ENCODE data around the gene PAX8.
A peak's percentile ranks its signal among the peaks of the same experiment; 100 is the strongest.

PAX8 gene

GRCh38 chr2:113219889-113220641 is 58.7 kb downstream of the PAX8 start:
- no peak for DNase-seq

- no peak for DNase-seq
These were observed 59.2 kb downstream of the PAX8 start for GRCh38 chr2:113219525-113219888.

- DNase-seq, result no peak
These were observed 59.7 kb downstream of the PAX8 start for GRCh38 chr2:113219092-113219441.

- no peak for DNase-seq
These were observed 60.2 kb downstream of the PAX8 start for GRCh38 chr2:113218283-113219091.

- DNase-seq, result peak in 1 of 2 donors; percentile 53
These were observed 61.1 kb downstream of the PAX8 start for GRCh38 chr2:113217455-113218282.

- no peak for DNase-seq
These were observed 61.7 kb downstream of the PAX8 start for GRCh38 chr2:113216891-113217454.

- no peak for DNase-seq
These were observed 62.4 kb downstream of the PAX8 start for GRCh38 chr2:113216321-113216720.

GRCh38 chr2:113215056-113215455 is 63.7 kb downstream of the PAX8 start:
- DNase-seq, result no peak

- no peak for DNase-seq
These were observed 64.6 kb downstream of the PAX8 start for GRCh38 chr2:113214141-113214540.

GRCh38 chr2:113213061-113213930 is 65.4 kb downstream of the PAX8 start:
- DNase-seq, result no peak

- DNase-seq, result no peak
These were observed 66.3 kb downstream of the PAX8 start for GRCh38 chr2:113212245-113213060.

GRCh38 chr2:113211226-113212105 is 67.3 kb downstream of the PAX8 start:
- DNase-seq, result no peak

GRCh38 chr2:113209646-113210171 is 69.0 kb downstream of the PAX8 start:
- DNase-seq, result no peak

GRCh38 chr2:113209011-113209645 is 69.6 kb downstream of the PAX8 start:
- no peak for DNase-seq

GRCh38 chr2:113208396-113208795 is 70.3 kb downstream of the PAX8 start:
- no peak for DNase-seq

GRCh38 chr2:113207021-113207420 is 71.7 kb downstream of the PAX8 start:
- no peak for DNase-seq

- DNase-seq, result no peak
These were observed 72.5 kb downstream of the PAX8 start for GRCh38 chr2:113206251-113206650.

GRCh38 chr2:113203901-113204519 is 74.7 kb downstream of the PAX8 start:
- DNase-seq, result peak; percentile 28 to 64

- no peak for DNase-seq
These were observed 75.5 kb downstream of the PAX8 start for GRCh38 chr2:113203217-113203530.

All from bone marrow (tissue), 2 donors.